Choroid plexus epithelial cell (primary cell): ENCODE data around the gene HEXA.
"Not testable (repeated sequence)": the region's sequence is repeated elsewhere in the genome, so short reads cannot be mapped to it uniquely, and the experiment has no call there.

Source experiments
- DNase-seq: peaks from one replicate; pipeline ENCODE4 v3.0.0-alpha.2; 2010; ENCODE audit warnings: low read depth
- H3K4me3 ChIP-seq: 2 replicates; pipeline ENCODE4 v1.5.1; 2011; ENCODE audit warnings: low read depth, mild to moderate bottlenecking, control low read depth, low read length, moderate library complexity
- CTCF ChIP-seq: conservative IDR thresholded peaks from 2 replicates; pipeline ENCODE4 v1.5.1; 2011; ENCODE audit warnings: low read depth, mild to moderate bottlenecking, control low read depth, inconsistent platforms, low read length, moderate library complexity

HEXA gene

GRCh38 chr15:72411111-72411510 lies 35.3 kb upstream of the HEXA start:
- TF ChIP-seq CTCF: no peak
- DNase-seq: no peak
- H3K4me3 ChIP-seq: no peak overlapping the region

GRCh38 chr15:72406936-72407335 lies 31.1 kb upstream of the HEXA start:
- no peak overlapping the region for H3K4me3 ChIP-seq
- no peak for TF ChIP-seq CTCF
- no peak for DNase-seq

- no peak for TF ChIP-seq CTCF
- no peak for DNase-seq
- H3K4me3 ChIP-seq: no peak overlapping the region
Observed at GRCh38 chr15:72404841-72405240, 29.0 kb upstream of the HEXA start.

GRCh38 chr15:72404356-72404755 lies 28.5 kb upstream of the HEXA start:
- DNase-seq: no peak
- no peak overlapping the region for H3K4me3 ChIP-seq
- no peak for TF ChIP-seq CTCF

- DNase-seq: no peak
- no peak for TF ChIP-seq CTCF
Observed at GRCh38 chr15:72402726-72403125, 26.9 kb upstream of the HEXA start.

GRCh38 chr15:72398648-72399047 lies 22.8 kb upstream of the HEXA start:
- H3K4me3 ChIP-seq: no peak overlapping the region
- DNase-seq: no peak
- TF ChIP-seq CTCF: no peak

More at GRCh38 chr15:72402726-72403125, 26.9 kb upstream of the HEXA start:
- H3K4me3 ChIP-seq: no peak overlapping the region

GRCh38 chr15:72397796-72398588 lies 22.2 kb upstream of the HEXA start, which contains the start of gene TMEM202:
TMEM202 (plus strand) TSS chr15:72398305; CDS start chr15:72398327, 22 bp downstream.
- no peak within 1 kb of the TSS for H3K4me3 ChIP-seq
- TF ChIP-seq CTCF: no peak
- DNase-seq: no peak

GRCh38 chr15:72396331-72396730 lies 20.5 kb upstream of the HEXA start:
- not testable (repeated sequence) for DNase-seq

More at GRCh38 chr15:72396331-72396730, 20.5 kb upstream of the HEXA start:
- H3K4me3 ChIP-seq: not testable (repeated sequence)
